ENCODE results near the gene P2RY11.
A peak's percentile ranks its signal among the peaks of the same experiment; 100 is the strongest.

Gene P2RY11, protein sequence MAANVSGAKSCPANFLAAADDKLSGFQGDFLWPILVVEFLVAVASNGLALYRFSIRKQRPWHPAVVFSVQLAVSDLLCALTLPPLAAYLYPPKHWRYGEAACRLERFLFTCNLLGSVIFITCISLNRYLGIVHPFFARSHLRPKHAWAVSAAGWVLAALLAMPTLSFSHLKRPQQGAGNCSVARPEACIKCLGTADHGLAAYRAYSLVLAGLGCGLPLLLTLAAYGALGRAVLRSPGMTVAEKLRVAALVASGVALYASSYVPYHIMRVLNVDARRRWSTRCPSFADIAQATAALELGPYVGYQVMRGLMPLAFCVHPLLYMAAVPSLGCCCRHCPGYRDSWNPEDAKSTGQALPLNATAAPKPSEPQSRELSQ

DNA sequence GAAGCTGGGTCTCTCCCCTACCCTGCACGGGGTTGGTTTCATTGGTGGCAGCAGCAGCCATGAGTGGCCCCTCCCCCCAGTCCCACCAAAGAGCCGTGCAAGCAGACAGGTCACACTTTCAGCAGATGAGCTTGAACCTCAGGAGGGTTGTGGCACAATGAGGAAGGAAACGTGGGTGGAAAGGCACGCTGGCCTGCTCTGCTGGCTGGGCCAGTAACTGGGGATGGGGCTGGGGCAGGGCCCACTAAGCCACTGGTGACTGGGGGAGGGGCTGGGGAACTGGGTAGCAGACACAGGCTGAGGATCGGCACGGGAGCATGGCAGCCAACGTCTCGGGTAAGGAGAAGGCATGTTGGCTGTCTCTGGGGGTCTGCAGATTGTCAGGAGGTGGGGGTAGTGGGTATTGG, at the start of gene P2RY11:
TSS of gene P2RY11 (plus strand) at position 289 of the 407 bp plus-strand sequence. CDS start at position 318, 29 bp downstream.
- DNase-seq, result no peak

DNA sequence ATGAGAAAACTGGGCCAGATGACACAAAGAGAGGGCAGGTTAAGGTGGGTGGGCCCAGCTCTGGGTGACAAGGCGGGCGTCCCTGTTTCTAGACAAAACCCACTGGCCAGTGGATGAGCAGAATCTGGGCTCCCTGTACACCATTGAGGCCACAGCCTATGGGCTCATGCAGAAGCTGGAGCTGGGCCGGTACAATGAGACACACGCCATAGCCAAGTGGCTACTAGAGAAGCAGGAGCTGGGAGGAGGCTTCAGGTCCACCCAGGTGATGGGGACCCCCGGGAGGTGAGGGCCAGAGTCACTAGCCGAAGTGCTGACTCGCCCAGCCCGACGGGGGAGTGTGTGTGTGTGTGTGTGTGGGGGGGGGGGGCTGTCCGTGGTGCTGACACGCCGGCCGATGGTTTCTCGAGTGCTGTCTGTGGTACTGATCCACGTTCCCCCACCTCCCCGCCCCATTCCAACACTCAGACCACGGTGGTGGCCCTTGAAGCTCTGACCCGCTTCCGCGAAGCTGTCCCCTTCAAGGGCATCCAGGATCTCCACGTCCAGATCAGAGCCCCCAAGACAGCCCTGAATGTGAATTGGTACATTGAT, 49.7 kb upstream of the P2RY11 start:
- DNase-seq, result no peak

DNA sequence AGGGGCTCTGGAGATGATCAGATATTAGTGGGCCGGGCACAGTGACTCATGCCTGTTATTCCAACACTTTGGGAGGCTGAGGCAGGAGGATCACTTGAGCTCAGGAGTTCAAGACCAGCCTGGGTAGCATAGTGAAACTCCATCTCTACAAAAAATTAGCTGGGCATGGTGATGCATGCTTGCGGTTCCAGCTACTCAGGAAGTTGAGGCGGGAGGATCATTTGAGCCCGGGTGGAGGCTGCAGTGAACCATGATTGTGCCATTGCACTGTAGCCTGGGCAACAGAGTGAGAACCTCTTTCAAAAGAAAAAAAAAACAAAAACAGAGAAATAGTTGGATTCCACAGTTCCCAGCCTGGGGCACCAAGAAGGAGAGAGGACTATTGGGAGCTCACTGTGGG, 43.3 kb upstream of the P2RY11 start:
- DNase-seq, result no peak

DNA sequence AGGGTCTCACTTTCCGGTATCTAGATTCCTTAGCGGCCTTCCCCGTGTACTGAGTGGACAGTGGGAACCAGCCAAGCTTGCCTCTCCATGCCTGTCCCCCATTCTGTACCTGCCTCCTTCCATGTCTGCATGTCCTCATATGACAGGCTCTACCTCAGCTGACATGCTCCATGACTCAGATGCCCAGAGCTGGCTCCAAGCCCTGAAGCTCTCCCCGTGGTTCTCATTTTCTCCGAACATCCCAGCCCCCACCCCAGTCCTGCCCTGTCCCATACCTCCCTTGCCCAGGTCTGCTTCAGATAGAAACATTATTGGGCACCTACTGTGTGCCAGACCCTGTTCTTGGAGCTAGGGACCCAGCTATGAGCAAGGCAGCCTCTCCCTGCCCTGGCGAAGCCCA, 42.4 kb upstream of the P2RY11 start:
- no peak for DNase-seq

DNA sequence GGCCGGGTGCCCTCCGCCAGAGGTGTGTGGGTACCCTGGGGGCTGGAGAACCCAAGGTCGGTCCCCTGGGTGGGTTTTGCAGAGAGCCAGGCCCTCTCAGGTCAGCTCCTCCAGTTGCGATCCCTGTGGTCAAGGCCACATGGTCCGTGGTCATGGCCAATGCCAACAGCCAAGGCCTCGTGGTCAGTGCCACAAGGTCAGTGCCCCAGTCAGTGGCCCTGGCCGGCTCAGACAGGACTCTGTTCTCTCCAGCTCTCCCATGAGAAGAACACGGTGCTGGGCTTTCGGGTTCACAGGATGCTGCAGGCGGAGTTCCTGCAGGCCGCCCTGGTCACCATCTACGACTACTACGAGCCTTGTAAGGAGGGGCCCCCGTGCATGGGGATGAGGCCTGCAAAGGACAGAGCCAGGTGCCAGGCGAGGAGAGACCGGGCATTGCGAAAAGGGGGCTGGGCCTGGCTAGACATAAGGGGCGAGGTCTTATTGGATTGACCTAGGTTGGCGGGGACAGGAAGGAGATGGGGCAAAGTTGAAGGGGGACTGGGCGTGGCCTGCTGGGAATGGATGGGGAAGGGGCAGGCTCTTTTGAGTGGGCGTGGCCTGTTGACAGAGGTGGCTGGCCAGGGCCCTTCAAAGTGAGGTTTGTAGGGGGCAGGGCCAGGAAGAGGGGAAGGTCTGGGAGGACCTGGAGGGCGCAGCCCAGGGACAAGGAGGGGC, 40.6 kb upstream of the P2RY11 start:
- DNase-seq, result no peak

DNA sequence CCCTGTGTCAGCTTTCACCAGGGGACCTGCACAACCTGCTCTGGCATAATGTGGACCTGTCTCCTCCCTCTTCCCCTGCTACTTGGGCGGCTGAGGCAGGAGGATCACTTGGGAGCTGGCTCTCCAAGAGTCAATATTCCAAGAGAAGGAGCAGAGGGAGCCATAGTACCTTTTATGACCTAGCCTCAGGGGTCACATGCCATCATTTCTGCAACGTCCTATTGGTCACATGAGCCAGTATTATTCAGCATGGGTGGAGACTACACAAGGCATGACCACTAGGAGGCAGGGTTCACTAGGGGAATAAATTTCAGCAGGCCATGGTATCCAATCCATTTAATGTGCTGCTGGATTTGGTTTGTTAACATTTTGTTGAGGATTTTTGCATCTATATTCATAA, 37.3 kb upstream of the P2RY11 start:
- peak; percentile 31 for DNase-seq

DNA sequence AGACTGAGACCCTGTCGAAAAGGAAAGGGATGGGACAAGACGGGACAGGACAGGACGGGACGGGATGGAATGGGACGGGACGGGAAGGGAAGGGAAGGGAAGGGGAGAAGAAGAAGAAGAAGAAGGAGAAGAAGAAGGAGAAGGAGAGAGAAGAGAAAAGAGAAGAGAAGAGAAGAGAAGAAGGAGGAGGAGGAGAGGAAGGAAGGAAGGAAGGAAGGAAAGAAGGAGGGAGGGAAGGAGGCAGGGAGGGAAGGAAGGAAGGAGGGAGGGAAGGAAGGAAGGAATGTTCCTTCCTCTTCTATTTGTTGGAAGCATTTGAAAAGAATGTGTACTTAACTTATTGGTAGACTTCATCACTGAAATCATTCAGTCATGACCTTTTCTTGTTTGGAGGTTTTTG, 35.0 kb upstream of the P2RY11 start:
- no peak for DNase-seq

DNA sequence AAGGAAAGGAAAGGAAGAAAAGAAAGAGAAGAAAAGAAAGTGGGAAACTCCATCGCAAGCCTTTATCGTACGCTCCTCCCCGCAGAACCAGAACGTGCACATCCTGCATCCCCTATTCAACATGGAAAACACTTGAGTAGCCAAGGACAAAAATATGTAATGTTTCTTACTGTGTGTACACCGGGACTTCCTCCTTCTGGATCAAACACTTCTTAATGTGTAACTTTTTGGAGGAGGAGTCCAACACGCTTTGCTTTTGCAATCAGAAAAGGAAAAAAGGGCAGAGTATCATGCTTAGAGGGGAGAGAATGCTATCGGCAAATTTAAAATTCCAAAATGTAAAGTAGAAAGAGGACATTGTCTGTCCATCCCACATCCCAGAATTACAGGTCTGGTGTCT, 33.2 kb upstream of the P2RY11 start:
- DNase-seq, result no peak

DNA sequence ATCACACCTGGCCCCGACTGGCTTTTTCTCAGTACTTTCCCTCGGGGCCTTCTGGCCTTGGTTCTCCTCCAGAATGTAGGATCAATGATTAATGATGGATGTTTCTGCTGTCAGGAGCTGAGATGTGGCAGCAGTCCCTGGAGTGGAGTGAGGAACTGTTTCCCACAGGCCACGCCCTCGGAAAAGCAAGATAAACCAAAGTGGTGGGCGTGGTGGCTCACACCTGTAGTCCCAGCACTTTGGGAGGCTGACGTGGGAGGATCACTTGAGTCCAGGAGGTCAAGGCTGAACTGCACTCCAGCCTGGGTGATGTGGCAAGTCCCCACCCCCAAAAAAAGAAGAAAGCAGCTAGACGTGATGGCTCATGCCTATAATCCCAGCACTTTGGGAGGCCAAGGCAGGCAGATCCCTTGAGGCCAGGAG, 32.5 kb upstream of the P2RY11 start:
- no peak for DNase-seq

DNA sequence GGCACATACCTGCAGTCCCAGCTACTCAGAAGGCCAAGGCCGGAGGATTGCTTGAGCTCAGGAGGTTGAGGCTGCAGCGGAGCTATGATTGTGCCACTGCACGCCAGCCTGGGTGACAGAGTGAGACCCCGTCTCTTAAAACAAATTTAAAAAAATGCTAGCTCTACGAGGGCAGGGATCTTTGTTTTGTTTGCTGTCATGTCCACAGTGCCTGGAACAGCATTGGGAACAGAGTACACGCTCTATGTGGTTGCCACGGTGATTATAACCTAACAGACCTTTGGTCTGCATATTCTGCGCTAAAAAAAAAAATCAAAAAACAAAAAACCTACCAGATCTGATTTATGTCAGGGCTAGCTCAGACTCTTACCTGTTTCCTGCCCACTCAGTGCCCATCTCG, 27.6 kb upstream of the P2RY11 start:
- no peak for DNase-seq

DNA sequence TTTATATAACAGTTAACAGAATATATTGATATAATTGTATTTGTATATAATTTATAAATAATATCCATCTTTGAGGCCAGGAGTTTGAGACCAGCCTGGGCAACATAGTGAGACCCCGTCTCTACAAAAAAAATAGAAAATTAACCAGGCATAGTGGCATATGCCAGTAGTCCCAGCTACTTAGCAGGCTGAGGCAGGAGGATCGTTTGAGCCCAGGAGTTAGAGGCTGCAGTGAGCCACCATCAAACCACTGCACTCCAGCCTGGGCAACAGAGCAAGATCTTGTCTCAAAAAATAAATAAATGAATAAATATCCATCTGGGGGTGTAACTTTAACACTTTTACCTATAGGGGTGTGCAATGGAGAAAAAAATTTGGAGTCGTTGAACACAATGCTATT, 26.7 kb upstream of the P2RY11 start:
- no peak for DNase-seq

DNA sequence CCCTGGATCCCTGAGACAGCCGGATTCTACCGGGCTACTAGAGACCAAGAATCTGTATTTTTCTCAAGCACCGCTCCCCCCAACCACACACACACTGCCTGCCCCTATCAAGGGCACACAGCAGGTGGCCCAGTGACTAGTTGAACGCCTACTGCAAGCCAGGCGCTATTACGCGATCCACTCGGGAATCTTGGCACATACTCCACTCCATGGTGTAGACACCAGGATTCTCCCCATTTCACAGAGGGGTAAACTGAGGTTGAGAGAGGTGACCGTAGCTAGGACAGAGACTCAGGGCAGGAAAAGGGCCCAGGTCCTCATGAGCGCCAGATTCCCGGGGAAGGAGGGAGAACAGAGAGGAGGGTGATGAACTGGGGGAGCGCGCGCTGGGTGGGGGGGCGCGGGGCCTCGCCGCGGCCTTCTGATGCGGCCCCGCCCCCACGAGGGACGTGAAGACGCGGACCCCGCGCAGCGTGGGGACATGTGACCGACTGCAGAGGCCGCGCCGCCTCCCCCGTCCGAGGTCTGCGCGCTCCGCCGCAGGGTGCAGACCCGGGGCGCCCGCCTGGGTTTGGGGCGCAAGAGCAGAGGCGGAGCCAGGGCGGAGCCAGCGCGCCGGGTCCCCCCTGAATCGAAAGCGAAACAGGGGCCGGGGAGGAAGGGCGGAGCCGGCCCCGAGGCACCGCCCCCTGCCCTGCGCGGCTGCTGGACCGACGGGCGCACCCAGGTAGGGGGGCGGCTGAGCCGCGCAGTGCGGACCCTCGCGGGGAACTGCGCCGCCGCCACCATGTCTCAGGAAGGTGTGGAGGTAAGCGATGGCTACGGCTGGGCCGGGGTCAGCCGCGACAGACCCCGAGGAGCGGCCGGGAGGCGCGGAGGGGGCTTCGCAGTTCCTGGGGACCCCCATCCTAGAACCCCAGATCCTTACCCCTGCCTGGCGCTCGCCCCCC, 25.6 kb upstream of the P2RY11 start, which contains the start of gene SHFL:
TSS of gene SHFL (plus strand) at position 677 of the 950 bp plus-strand sequence. CDS start at position 788, 111 bp downstream.
- peak; percentile 79 for DNase-seq

DNA sequence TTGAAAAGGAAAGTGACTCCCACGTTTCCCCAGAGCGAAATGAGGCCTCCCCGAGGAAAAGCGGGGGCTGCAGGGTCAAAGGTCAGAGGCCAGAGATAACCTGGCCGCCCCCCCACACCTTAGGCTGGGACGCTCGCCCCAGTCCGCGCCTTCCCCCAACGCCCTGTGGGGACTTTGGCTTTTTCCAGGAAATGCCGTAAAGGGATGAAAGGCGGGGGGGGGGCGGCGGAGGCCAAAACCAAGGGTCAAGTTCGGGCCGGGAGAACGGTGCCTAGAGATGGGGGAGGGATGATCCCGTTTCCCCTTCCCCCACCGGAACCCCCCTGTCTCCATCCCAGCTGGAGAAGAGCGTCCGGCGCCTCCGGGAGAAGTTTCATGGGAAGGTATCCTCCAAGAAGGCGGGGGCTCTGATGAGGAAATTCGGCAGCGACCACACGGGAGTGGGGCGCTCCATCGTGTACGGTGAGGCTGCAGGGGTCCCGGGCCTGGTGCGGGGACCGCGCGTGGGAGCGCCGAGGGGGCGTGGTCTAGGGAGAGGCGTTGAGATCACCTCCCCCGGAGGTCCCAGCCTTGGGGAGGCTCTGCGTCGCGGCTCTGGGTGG, 24.8 kb upstream of the P2RY11 start:
- no peak for DNase-seq

DNA sequence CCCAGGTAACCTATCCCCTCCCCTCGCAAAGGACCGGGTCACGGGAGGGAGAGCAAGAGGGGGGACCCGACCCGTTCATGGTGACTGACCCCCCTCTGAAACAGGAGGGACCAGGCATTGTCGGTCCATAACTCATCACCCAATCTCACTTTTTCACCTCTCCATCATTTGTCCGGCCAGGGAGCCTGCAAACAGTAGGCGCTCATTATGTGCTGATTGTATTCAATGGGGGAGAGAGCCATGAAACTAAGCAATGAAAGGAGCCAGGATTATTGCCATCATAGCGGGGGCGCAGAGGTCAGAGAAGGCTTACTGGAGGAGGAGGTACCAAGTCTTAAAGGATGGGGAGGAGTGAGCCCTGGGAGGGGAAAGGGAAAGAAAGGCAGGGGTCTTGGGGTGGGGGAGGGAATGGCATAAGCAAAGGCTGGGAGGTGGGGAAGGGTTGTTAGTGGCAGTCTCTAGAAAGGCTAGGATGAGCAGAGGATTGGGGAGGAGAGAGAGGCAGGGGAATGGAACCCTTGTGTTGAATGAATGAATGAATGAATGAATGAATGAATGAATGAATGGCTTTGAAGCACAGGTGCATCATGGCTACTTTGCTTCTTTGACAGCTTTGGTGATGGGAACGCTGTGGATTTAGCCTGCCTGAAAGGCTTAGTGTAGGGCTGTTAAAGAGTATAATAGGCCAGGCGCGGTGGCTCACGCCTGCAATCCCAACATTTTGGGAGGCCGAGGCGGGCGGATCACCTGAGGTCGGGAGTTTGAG, 24.0 kb upstream of the P2RY11 start:
- no peak for DNase-seq

DNA sequence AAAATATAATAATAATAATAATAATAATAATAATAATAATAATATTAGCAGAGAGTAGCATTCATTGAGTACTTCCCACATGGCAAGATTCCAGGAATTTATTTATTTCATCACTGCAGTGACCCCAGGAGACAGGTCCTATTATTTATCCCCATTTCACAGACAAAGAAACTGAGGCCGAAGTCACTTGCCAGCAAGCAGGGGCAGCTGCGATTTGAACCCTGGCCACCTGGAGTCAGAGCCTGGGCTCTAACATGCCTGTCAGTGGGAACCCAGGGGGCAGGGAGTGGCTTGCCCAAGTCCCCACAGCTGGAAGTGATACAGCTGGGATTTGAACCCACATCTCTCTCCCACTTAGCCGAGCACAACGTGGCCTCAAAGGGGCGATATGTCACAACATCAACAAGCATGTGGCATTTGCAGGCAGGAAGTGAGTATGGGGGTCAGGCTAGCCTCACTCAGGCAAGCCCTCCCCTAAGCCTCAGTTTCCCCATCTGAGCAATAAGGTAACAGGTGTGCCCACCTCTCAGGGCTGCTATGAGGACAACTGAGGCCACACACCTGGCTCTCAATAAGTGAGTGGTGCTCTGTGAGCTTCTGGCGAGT, 22.4 kb upstream of the P2RY11 start:
- DNase-seq, result no peak

DNA sequence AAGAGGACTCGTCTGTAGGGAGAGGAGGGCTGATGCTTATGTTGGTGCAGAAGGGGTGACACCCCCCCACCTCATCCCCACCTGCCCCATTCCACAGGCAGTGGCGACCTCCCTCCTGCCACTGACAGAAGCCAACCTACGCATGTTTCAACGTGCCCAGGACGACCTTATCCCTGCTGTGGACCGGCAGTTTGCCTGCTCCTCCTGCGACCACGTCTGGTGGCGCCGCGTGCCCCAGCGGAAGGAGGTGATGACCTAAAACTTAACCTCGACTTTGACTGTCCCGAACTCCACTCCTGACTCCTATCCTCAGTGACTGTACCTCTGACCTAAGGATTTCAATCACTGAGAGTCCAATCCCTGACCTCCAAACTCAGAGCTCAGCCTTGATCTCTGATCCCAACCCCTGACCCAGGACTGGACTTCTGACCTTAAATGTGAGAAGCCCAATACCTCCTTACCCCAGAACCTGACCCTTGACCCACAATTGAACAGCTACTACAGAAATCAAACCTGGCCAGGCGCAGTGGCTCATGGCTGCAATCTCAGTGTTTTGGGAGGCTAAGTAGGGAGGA, 21.6 kb upstream of the P2RY11 start:
- DNase-seq, result no peak

DNA sequence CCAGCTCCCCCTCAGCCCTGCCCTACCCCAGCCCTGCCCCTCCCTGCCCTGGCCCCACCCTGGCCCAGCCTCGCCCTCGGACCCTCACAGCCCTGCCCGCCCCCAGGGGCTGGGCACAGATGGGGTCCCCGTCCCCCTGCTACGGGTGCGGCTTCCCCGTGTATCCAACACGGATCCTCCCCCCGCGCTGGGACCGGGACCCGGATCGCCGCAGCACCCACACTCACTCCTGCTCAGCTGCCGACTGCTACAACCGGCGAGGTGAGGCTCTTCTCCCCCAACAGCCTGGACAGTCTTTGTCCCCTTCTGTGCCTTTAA, 20.2 kb upstream of the P2RY11 start:
- DNase-seq, result no peak

DNA sequence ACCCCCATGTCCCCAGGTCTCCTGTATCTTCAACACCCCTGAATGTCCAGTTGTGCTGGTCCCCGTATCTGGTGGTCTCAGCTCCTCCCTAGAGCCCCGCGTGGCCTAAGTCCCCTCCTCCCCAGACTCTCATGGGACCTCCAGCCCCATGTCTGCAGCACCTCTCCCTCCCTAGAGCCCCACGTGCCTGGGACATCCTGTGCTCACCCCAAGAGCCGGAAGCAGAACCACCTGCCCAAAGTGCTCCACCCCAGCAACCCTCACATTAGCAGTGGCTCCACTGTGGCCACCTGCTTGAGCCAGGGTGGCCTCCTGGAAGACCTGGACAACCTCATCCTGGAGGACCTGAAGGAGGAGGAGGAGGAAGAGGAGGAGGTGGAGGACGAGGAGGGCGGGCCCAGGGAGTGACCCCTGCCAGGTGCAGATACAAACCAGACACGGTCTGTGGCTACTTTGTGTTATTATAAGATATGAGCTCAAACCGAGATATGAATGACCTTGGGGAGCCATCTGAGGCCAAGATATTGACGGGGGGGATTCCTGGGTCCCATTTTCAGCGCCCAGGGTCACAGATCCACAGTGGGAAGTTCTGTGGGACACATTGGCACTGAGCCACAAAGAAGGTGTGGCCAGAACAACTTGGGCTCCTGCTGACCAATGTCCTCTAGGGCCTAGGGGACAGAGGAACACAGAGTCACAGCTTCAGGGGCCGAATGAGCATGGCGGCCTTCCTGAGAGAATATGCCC, 19.4 kb upstream of the P2RY11 start:
- no peak for DNase-seq

DNA sequence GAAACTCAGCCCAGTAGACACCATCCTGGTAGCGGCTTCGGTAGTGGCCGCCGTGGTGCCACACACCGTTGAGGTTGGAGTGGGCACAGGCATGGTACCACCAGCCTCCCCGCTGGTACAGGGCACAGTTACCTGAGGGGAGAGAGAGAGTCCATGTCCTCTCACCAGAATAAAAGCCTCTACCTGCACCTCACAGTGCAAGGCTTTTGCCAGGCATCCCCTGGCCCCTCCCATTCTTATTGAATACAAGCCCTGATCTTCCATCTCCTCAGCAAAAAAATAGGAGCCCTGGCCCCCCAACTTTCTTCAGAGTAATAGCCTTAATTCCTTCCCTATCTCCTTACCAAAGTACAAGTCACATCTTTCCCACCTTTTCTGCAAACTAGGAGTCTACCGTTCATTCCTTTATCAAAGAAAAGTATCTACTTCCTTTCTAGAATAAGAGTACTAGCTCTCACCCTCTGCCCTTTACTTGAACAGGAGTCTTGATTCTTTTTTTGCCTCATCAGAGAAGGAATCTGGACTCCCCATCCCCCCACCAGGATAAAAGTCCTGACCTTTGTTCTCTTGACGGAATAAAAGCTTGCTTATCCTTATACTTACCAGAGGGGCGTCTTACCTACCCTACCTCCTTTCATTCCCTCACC, 18.7 kb upstream of the P2RY11 start:
- DNase-seq, result no peak
